ENCODE measurements around the gene SYNPO2.
A peak's percentile ranks its signal among the peaks of the same experiment; 100 is the strongest.

Gene SYNPO2

DNA sequence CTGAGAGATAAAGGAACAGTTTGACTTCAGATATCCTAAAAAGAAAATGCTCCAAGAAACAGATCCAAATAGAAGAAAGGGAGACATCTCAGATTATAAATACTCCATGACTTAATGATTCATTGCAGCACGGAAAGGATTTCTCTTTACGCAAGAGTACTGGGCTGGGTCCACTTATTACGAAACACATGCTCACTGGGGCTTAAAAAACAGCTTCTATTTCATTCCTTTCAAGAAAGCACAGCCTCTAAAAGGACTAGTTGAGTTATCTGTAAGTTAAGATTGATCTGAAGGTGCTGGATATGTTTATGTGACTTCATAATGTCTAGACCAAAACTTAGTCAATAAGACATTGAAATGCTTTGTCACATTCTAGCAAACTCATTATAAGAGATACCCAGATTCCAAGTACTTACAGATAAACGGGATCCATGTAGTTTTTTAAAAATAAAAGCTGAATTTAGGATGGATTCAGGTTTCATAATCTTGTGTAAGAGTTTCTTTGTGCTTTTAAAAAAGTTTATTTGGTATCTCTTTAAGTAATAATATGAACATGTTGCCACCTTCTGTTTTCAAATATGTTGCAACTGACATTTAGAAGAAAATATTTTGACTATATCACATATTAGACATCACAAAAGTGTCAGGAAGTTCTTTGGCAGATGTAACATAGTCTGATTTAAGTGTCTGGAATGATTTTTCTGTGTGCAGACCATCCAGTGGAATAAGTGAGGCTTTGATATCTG lies 137.4 kb downstream of the SYNPO2 start:
- Histone ChIP-seq H3K27me3 (ENCODE audit: control insufficient read depth in 1 of 2, insufficient read depth in 2 of 2, low read length in 2 of 2) (no peaks in the 10 kb centered on the region), H3K36me3 (ENCODE audit: control insufficient read depth in 1 of 2, insufficient read depth in 2 of 2, low read length in 2 of 2) (no peaks in the 10 kb centered on the region), H3K9ac (ENCODE audit: low read depth in 1 of 2, low read length in 2 of 2) (peak overlapping the region in 1 of 2 donors; percentile 47), H3K4me1 (ENCODE audit: control insufficient read depth in 1 of 2, insufficient read depth in 2 of 2, low read length in 2 of 2) (peaks cover 0 to 12% of the 10 kb centered on the region in 2 donors), H3K27ac (ENCODE audit: low read depth, low read length) (peak overlapping the region; percentile 71), H3K4me3 (ENCODE audit: low read depth in 1 of 2, low read length in 2 of 2) (peak overlapping the region in 1 of 2 donors; percentile 16), H3K9me3 (ENCODE audit: control insufficient read depth in 1 of 2, low read length in 2 of 2) (no peaks in the 10 kb centered on the region)

- peak overlapping the region; percentile 71 for H3K27ac ChIP-seq (ENCODE audit: low read depth, low read length)
- H3K9ac ChIP-seq (ENCODE audit: low read depth in 1 of 2, low read length in 2 of 2), result peak overlapping the region in 1 of 2 donors; percentile 47
- H3K4me3 ChIP-seq (ENCODE audit: low read depth in 1 of 2, low read length in 2 of 2), result peak overlapping the region in 1 of 2 donors; percentile 27
- H3K4me1 ChIP-seq (ENCODE audit: control insufficient read depth in 1 of 2, insufficient read depth in 2 of 2, low read length in 2 of 2), result peaks cover 0 to 12% of the 10 kb centered on the region in 2 donors
- no peaks in the 10 kb centered on the region for H3K9me3 ChIP-seq (ENCODE audit: control insufficient read depth in 1 of 2, low read length in 2 of 2)
- no peaks in the 10 kb centered on the region for H3K27me3 ChIP-seq (ENCODE audit: control insufficient read depth in 1 of 2, insufficient read depth in 2 of 2, low read length in 2 of 2)
- no peaks in the 10 kb centered on the region for H3K36me3 ChIP-seq (ENCODE audit: control insufficient read depth in 1 of 2, insufficient read depth in 2 of 2, low read length in 2 of 2)
Observed at GRCh38 chr4:119026662-119027444, 138.2 kb downstream of the SYNPO2 start.

- H3K36me3 ChIP-seq (ENCODE audit: control insufficient read depth in 1 of 2, insufficient read depth in 2 of 2, low read length in 2 of 2), result no peaks in the 10 kb centered on the region
- peak overlapping the region in 1 of 2 donors; percentile 47 for H3K9ac ChIP-seq (ENCODE audit: low read depth in 1 of 2, low read length in 2 of 2)
- H3K4me1 ChIP-seq (ENCODE audit: control insufficient read depth in 1 of 2, insufficient read depth in 2 of 2, low read length in 2 of 2), result peaks cover 0 to 12% of the 10 kb centered on the region in 2 donors
- no peaks in the 10 kb centered on the region for H3K9me3 ChIP-seq (ENCODE audit: control insufficient read depth in 1 of 2, low read length in 2 of 2)
- no peak overlapping the region for H3K27ac ChIP-seq (ENCODE audit: low read depth, low read length)
- no peaks in the 10 kb centered on the region for H3K27me3 ChIP-seq (ENCODE audit: control insufficient read depth in 1 of 2, insufficient read depth in 2 of 2, low read length in 2 of 2)
- peak overlapping the region in 1 of 2 donors; percentile 27 for H3K4me3 ChIP-seq (ENCODE audit: low read depth in 1 of 2, low read length in 2 of 2)
Observed at GRCh38 chr4:119027811-119028210, 139.2 kb downstream of the SYNPO2 start.

DNA sequence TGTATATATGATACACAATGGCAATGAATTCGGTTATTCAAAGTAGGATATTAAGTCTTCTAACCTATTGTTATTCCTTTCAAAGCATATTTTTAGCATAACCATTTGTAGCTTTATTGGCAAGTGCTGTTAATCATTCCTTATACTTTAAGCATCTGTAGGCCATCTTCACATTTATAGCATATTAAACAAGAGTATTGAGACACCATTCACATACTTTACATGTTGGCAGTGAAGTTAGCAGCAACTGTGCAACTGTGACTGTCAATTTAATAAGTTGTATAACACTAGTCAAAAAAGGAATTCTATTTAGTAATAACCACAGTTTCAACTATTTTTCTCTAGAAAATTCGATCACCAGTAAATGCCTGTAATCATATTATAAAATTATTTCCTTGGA lies 139.6 kb downstream of the SYNPO2 start:
- no peaks in the 10 kb centered on the region for H3K27me3 ChIP-seq (ENCODE audit: control insufficient read depth in 1 of 2, insufficient read depth in 2 of 2, low read length in 2 of 2)
- H3K36me3 ChIP-seq (ENCODE audit: control insufficient read depth in 1 of 2, insufficient read depth in 2 of 2, low read length in 2 of 2), result no peaks in the 10 kb centered on the region
- H3K9me3 ChIP-seq (ENCODE audit: control insufficient read depth in 1 of 2, low read length in 2 of 2), result no peaks in the 10 kb centered on the region
- H3K4me3 ChIP-seq (ENCODE audit: low read depth in 1 of 2, low read length in 2 of 2), result no peak overlapping the region
- H3K4me1 ChIP-seq (ENCODE audit: control insufficient read depth in 1 of 2, insufficient read depth in 2 of 2, low read length in 2 of 2), result peaks cover 0 to 12% of the 10 kb centered on the region in 2 donors
- no peak overlapping the region for H3K27ac ChIP-seq (ENCODE audit: low read depth, low read length)
- H3K9ac ChIP-seq (ENCODE audit: low read depth in 1 of 2, low read length in 2 of 2), result peak overlapping the region in 1 of 2 donors; percentile 10

- Histone ChIP-seq H3K9ac (ENCODE audit: low read depth in 1 of 2, low read length in 2 of 2) (no peak overlapping the region), H3K36me3 (ENCODE audit: control insufficient read depth in 1 of 2, insufficient read depth in 2 of 2, low read length in 2 of 2) (no peaks in the 10 kb centered on the region), H3K4me3 (ENCODE audit: low read depth in 1 of 2, low read length in 2 of 2) (peak overlapping the region in 1 of 2 donors; percentile 3), H3K27ac (ENCODE audit: low read depth, low read length) (no peak overlapping the region), H3K27me3 (ENCODE audit: control insufficient read depth in 1 of 2, insufficient read depth in 2 of 2, low read length in 2 of 2) (no peaks in the 10 kb centered on the region), H3K9me3 (ENCODE audit: control insufficient read depth in 1 of 2, low read length in 2 of 2) (no peaks in the 10 kb centered on the region), H3K4me1 (ENCODE audit: control insufficient read depth in 1 of 2, insufficient read depth in 2 of 2, low read length in 2 of 2) (peaks cover 0 to 9% of the 10 kb centered on the region in 2 donors)
Observed at GRCh38 chr4:119029847-119030535, 141.3 kb downstream of the SYNPO2 start.

DNA sequence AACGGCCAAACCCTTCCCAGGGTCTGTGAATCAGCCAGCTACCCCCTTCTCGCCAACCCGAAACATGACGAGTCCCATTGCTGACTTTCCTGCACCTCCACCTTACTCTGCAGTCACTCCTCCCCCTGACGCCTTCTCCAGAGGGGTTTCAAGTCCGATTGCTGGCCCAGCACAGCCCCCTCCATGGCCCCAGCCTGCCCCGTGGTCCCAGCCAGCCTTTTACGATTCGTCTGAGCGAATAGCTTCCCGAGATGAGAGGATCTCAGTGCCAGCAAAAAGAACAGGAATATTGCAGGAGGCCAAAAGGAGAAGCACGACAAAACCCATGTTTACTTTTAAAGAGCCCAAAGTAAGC lies 141.9 kb downstream of the SYNPO2 start:
- Histone ChIP-seq H3K9ac (ENCODE audit: low read depth in 1 of 2, low read length in 2 of 2) (no peak overlapping the region), H3K27me3 (ENCODE audit: control insufficient read depth in 1 of 2, insufficient read depth in 2 of 2, low read length in 2 of 2) (no peaks in the 10 kb centered on the region), H3K9me3 (ENCODE audit: control insufficient read depth in 1 of 2, low read length in 2 of 2) (no peaks in the 10 kb centered on the region), H3K27ac (ENCODE audit: low read depth, low read length) (no peak overlapping the region), H3K36me3 (ENCODE audit: control insufficient read depth in 1 of 2, insufficient read depth in 2 of 2, low read length in 2 of 2) (no peaks in the 10 kb centered on the region), H3K4me1 (ENCODE audit: control insufficient read depth in 1 of 2, insufficient read depth in 2 of 2, low read length in 2 of 2) (peaks cover 0 to 4% of the 10 kb centered on the region in 2 donors), H3K4me3 (ENCODE audit: low read depth in 1 of 2, low read length in 2 of 2) (no peak overlapping the region)

DNA sequence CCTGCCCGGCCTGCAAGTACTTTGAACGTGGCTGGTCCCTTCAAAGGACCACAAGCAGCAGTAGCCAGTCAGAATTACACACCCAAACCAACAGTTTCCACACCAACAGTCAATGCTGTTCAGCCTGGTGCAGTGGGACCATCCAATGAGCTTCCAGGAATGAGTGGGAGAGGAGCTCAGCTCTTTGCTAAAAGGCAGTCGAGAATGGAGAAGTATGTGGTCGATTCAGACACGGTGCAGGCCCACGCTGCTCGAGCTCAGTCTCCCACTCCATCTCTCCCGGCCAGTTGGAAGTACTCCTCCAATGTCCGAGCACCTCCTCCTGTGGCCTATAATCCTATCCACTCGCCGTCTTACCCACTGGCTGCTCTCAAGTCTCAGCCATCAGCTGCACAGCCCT lies 142.6 kb downstream of the SYNPO2 start:
- no peaks in the 10 kb centered on the region for H3K4me1 ChIP-seq (ENCODE audit: control insufficient read depth in 1 of 2, insufficient read depth in 2 of 2, low read length in 2 of 2)
- H3K27me3 ChIP-seq (ENCODE audit: control insufficient read depth in 1 of 2, insufficient read depth in 2 of 2, low read length in 2 of 2), result no peaks in the 10 kb centered on the region
- no peak overlapping the region for H3K27ac ChIP-seq (ENCODE audit: low read depth, low read length)
- H3K9ac ChIP-seq (ENCODE audit: low read depth in 1 of 2, low read length in 2 of 2), result no peak overlapping the region
- no peaks in the 10 kb centered on the region for H3K9me3 ChIP-seq (ENCODE audit: control insufficient read depth in 1 of 2, low read length in 2 of 2)
- no peak overlapping the region for H3K4me3 ChIP-seq (ENCODE audit: low read depth in 1 of 2, low read length in 2 of 2)
- H3K36me3 ChIP-seq (ENCODE audit: control insufficient read depth in 1 of 2, insufficient read depth in 2 of 2, low read length in 2 of 2), result no peaks in the 10 kb centered on the region

DNA sequence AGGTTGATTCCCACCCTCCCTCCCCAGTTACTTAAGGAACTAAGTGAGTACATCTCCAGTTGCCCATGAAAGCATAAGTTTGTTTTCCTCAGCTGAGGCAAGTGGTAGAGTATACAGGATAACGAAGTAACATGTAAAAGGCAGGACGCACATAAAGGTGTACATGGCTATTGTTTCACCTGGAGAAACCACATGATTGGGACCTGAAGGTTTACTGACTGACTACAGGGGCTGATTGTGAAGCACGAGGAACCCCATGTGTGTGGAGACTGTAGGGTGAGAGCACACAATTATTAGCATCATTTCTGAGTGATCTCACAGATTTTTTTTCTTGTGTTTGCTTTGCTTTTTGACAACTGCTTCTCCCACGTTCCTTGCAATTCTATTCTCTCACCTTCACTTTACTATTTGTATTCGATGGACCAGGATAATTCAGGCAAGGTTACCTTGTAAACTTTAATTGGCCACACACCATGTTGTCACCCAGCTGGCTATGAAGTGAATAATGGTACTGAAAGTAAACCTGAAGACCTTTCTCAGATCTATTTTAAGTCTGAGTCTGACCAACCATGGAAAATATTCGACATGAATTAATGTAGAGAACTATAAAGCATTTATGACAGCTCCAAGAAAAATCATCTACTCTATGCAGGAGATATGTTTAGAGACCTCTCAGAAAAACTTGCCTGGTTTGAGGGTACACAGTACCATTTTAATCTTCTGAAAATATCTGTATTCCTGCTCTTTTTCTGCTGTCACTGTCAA lies 144.4 kb downstream of the SYNPO2 start:
- Histone ChIP-seq H3K4me3 (ENCODE audit: low read depth in 1 of 2, low read length in 2 of 2) (no peak overlapping the region), H3K27me3 (ENCODE audit: control insufficient read depth in 1 of 2, insufficient read depth in 2 of 2, low read length in 2 of 2) (no peaks in the 10 kb centered on the region), H3K4me1 (ENCODE audit: control insufficient read depth in 1 of 2, insufficient read depth in 2 of 2, low read length in 2 of 2) (no peaks in the 10 kb centered on the region), H3K9me3 (ENCODE audit: control insufficient read depth in 1 of 2, low read length in 2 of 2) (no peaks in the 10 kb centered on the region), H3K27ac (ENCODE audit: low read depth, low read length) (no peak overlapping the region), H3K9ac (ENCODE audit: low read depth in 1 of 2, low read length in 2 of 2) (no peak overlapping the region), H3K36me3 (ENCODE audit: control insufficient read depth in 1 of 2, insufficient read depth in 2 of 2, low read length in 2 of 2) (no peaks in the 10 kb centered on the region)

DNA sequence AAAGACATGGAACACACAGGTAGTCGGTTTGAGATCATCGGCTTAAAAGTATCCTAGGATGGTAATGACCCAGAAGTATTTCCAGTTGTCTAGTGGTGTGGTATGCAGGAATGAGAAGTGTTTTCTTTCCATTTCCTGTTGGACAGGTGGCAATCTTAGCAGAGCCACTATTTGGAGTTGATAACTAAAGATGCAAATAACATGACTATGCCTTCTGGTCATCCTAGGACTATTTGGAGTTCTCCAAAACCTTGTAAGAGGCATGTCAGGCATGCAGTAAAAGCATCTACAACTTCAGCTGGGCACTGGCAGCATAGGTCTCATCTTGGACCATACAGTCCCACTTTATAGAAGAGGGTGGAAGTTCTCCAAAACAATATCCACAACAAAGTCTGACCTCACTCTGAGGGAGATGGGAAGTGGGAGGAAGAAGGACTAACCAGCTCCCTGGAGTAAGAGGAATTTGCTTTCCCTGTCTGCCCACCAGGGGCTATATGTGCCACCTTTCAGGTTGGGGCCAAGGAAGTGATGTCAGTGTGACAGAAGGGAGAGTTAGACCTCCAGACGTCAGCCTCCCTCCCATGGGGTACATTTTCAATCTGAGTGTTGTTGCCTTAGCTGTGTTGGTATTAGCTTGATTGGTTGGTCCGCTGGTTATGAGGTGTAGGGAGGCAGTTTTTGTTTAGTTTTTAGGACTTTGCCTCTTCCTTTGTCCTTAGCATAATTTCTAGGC lies 145.8 kb downstream of the SYNPO2 start:
- no peak overlapping the region for H3K9ac ChIP-seq (ENCODE audit: low read depth in 1 of 2, low read length in 2 of 2)
- H3K9me3 ChIP-seq (ENCODE audit: control insufficient read depth in 1 of 2, low read length in 2 of 2), result no peaks in the 10 kb centered on the region
- H3K27ac ChIP-seq (ENCODE audit: low read depth, low read length), result no peak overlapping the region
- no peak overlapping the region for H3K4me3 ChIP-seq (ENCODE audit: low read depth in 1 of 2, low read length in 2 of 2)
- no peaks in the 10 kb centered on the region for H3K4me1 ChIP-seq (ENCODE audit: control insufficient read depth in 1 of 2, insufficient read depth in 2 of 2, low read length in 2 of 2)
- no peaks in the 10 kb centered on the region for H3K36me3 ChIP-seq (ENCODE audit: control insufficient read depth in 1 of 2, insufficient read depth in 2 of 2, low read length in 2 of 2)
- no peaks in the 10 kb centered on the region for H3K27me3 ChIP-seq (ENCODE audit: control insufficient read depth in 1 of 2, insufficient read depth in 2 of 2, low read length in 2 of 2)

Data from duodenal mucosa (tissue), 2 donors.